Colon (tissue), 2 donors: ENCODE measurements around the gene DIDO1.
"Not testable (repeated sequence)": the region's sequence is repeated elsewhere in the genome, so short reads cannot be mapped to it uniquely, and the experiment has no call there.

Experiments
- FAIRE-seq: peaks from 2 replicates; lab custom pipeline; 2012; peaks lifted over from hg19 to GRCh38; lab: Jason Lieb, UNC
- donor health status: control.
- donor health status: control.

DIDO1 gene

GRCh38 chr20:62879275-62880146 is 46.8 kb downstream of the DIDO1 start:
- no peak for FAIRE-seq

GRCh38 chr20:62878244-62879038 is 47.9 kb downstream of the DIDO1 start:
- FAIRE-seq = no peak

GRCh38 chr20:62876902-62877816 is 49.1 kb downstream of the DIDO1 start:
- no peak for FAIRE-seq

GRCh38 chr20:62876501-62876901 is 49.8 kb downstream of the DIDO1 start:
- no peak for FAIRE-seq

GRCh38 chr20:62875419-62876361 is 50.6 kb downstream of the DIDO1 start:
- FAIRE-seq = no peak

GRCh38 chr20:62874964-62875344 is 51.4 kb downstream of the DIDO1 start:
- FAIRE-seq = no peak

GRCh38 chr20:62873681-62874031 is 52.6 kb downstream of the DIDO1 start:
- FAIRE-seq = not testable (repeated sequence)

GRCh38 chr20:62873280-62873679 is 53.0 kb downstream of the DIDO1 start:
- no peak for FAIRE-seq

GRCh38 chr20:62872862-62873261 is 53.4 kb downstream of the DIDO1 start:
- no peak for FAIRE-seq

- FAIRE-seq = no peak
These were observed 54.0 kb downstream of the DIDO1 start for GRCh38 chr20:62872184-62872847.

- FAIRE-seq = no peak
These were observed 62.1 kb downstream of the DIDO1 start for GRCh38 chr20:62864207-62864606.

- FAIRE-seq = no peak
These were observed 64.5 kb downstream of the DIDO1 start, which contains the start of gene TCFL5 for GRCh38 chr20:62861726-62862336. TCFL5 (minus strand) TSS chr20:62861822; CDS start chr20:62861670, 152 bp downstream.

- no peak for FAIRE-seq
These were observed 65.2 kb downstream of the DIDO1 start for GRCh38 chr20:62860924-62861691.

GRCh38 chr20:62860391-62860923 is 65.8 kb downstream of the DIDO1 start:
- no peak for FAIRE-seq

- no peak for FAIRE-seq
These were observed 66.6 kb downstream of the DIDO1 start for GRCh38 chr20:62859721-62860120.

GRCh38 chr20:62858058-62858830 is 68.1 kb downstream of the DIDO1 start:
- FAIRE-seq = no peak

GRCh38 chr20:62856931-62857619 is 69.2 kb downstream of the DIDO1 start:
- no peak for FAIRE-seq

- no peak for FAIRE-seq
These were observed 71.2 kb downstream of the DIDO1 start for GRCh38 chr20:62855120-62855519.
